ENCODE data around the gene TAF1B.

DNA sequence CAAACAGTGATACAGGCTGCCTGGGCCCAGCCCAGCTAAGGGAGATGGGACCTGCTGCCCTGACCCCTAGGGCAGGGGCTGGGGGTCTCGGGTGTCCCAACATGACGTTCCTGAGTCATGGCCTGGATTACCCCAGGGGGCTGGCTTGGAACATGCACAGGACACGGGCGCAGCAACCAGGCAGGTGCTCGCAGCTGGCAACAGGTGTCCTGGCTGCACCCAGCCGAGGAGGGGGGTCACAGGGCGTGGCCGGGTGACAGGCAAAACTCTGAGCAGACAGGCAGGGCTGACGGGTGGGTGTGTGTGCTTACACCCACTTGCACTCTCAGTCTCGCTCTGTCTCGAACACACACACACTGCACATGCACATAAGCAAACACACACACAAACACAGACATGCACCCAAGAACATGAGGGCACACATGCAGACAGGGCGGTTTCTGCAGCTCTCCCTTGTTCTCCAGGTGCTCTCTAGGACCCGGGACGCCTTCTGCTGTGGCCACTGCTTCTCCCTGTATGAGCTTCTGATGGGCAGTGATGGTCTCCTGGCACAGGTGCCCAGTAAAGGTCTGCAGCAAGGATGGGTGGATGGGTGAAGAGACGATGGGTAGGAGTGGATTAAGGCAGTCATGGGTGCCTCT is 33.7 kb upstream of the TAF1B start:
- TF ChIP-seq POLR2A (IDR thresholded peaks at IDR 0.05; ENCODE audit: low read depth, low read length) (no peak), POLR2AphosphoS5 (IDR thresholded peaks at IDR 0.05; ENCODE audit: low read depth, low read length) (no peak)

All from GM12892 (cell line).